NCI-H345 treated with DMSO at 0.1 percent for 48 hours (cell line): ENCODE measurements around the gene IFITM1.
"Not testable (repeated sequence)": the region's sequence is repeated elsewhere in the genome, so short reads cannot be mapped to it uniquely, and the experiment has no call there.

Source experiments
- DNase-seq: peaks from one replicate; lab custom pipeline; 2025; ENCODE audit not compliant: unreplicated experiment; lab: John Stamatoyannopoulos, UW

The IFITM1 gene

DNA sequence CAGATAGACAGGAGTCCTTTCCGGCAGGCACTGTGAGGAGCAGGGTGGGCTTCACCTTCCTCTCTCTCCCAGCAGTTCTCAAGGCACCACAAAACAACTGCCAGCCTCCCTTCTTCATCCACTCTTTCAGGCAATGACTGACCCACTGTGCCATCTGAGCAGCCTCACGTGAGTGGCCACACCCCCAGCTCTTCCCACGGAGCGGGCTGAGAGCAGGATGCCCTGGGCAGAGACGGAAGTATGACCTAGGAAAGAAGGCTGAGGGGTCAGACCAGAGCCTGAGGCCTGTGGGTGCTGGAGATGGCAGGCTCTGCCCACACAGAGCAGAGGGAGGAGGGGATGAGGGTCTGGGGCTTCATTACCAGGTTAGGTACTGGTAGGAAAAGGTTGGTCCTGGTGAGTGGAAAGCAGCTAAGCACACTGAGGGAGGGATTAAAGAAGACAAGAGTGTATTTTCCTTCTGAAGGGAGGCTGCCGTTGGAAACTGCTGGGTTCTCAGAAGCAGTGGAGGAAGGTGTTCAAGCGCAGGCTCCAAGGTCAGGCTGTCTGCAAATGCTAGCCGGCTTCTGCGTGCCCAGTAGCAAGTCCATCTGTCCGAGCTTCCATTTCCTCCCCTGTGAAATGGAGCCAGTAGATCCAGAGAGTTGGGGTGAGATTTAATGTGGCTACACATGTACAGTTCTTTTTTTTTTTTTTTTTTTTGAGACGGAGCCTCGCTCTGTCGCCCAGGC, 31.0 kb upstream of the IFITM1 start:
- DNase-seq, result no peak

DNA sequence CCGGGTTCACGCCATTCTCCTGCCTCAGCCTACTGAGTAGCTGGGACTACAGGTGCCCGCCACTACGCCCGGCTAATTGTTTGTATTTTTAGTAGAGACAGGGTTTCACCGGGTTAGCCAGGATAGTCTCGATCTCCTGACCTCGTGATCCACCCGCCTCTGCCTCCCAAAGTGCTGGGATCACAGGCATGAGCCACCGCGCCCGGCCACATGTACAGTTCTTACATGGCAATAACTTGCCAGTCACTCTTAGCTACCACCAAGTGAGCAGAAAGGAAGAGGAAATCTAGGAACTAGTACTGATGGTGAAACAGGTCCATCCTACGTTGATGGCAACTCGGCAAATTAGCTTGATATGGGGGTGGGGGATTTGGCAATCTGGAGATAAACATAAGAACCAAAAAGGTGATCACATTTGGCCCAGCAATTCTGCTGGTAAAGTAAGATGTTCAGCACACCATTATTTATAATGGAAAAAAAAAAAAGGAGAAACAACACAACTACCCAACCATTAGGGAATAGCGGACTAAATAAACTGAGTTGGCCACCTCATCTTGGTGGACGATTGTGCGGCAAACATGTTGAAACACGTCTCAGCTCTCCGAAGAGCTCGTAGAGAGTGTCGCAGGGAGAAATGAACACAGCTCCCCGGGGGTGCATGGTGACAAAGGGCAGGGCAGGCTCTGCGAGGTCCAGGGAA, 30.3 kb upstream of the IFITM1 start:
- DNase-seq, result no peak

DNA sequence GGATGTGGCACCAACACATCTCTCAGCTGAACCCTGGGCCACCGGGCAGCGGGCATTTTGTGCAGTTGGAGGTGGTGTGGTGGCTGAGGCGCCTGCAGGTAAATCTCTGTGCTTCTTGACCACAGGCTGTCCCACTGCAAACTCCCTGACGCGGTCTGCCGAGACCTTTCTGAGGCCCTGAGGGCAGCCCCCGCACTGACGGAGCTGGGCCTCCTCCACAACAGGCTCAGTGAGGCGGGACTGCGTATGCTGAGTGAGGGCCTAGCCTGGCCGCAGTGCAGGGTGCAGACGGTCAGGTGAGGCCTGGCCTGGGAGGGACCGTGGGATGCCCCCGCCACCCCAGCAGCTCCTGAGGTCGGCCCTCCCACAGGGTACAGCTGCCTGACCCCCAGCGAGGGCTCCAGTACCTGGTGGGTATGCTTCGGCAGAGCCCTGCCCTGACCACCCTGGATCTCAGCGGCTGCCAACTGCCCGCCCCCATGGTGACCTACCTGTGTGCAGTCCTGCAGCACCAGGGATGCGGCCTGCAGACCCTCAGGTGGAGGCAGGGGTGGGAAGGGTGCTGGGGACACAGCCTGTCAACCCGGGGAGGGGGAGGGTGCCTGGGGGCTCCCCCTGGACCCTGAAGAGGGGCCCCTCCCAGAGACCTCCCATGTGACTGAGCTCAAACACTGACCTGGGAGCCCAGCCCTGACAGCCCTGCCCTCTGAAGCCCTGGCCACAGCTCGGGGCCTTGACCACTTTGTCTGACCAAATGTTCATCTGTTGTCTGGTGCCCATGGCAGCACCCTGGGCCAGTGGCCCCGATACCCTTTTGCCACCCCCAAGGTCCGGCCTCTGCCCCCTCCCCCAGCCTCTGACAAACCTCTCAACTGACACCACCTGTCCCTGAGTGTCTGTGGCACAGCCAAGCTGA, 29.5 kb upstream of the IFITM1 start:
- DNase-seq, result no peak

DNA sequence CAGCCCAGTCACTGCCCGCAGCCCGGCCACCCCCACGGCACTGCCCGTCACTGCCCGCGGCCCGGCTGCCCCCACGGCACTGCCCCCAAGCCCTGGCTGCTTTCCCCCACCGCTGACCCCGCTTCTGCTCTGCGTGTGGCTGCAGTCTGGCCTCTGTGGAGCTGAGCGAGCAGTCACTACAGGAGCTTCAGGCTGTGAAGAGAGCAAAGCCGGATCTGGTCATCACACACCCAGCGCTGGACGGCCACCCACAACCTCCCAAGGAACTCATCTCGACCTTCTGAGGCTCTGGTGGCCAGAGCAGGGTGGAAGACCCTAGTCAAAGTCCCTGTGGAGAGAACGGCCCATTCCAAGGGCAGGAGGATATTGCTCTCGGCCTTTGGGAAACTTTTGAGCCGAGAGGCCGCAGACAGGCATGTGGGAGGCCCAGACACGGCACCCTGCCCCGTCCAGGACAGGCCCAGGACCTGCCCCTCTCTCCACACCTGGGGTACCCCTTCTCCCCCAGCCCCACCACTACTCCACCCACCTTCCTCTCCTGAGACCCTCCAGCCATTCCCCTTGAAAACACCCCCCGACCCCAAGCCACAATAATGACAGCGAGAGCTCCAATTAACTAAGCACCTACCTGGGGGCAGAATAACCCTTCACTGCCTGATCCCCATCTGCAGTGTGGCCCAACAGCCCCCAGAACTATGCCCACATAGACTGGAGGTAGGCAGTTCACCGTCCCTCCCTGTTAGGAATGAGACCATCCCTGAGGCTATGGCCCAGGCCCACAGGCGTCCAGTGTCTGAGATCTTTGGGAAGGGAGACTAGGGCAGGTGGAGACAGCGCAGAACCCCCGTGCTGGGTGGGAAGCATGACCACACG, 28.6 kb upstream of the IFITM1 start:
- DNase-seq, result no peak

DNA sequence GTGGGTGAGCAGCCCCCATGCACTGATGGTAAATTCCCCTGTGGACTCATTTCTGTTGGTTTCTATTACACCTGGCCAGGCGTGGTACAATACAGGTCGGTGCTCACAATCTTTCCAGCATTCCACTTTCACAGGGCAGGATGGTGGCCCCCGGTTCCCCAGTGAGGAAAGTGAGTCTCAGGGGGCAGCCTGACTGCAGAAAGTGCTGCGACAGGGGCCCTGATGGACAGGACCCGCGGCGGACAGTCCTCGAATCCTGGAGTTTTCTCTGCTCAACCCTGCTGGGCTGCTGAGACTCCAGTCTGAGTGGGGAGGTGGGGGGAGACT, 28.0 kb upstream of the IFITM1 start:
- no peak for DNase-seq

DNA sequence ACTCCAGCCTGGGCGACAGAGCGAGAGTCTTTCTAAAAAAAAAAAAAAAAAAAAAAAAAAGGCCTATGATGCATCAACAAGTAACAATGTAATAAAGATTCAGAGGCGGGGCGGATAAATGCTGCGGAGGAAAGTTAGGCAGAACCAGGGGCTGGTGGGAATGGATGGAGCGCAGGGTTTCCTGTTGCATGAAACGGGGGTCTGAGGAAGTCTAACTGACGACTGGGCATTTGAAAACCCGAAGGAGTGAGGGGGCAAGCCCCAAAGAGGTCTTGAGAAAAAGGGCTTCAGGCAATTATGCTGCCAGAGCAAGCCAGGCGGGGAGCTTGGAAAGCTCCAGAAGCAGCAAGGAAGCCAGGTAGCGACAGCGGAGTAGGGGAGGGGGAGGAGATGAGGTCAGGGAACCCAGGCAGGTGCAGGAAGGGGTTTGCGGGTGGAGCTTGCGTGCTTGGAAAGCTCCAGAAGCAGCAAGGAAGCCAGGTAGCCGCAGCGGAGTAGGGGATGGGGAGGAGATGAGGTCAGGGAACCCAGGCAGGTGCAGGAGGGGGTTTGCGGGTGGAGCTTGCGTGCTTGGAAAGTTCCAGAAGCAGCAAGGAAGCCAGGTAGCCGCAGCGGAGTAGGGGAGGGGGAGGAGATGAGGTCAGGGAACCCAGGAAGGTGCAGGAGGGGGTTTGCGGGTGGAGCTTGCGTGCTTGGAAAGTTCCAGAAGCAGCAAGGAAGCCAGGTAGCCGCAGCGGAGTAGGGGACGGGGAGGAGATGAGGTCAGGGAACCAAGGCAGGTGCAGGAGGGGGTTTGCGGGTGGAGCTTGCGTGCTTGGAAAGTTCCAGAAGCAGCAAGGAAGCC, 26.6 kb upstream of the IFITM1 start:
- DNase-seq, result not testable (repeated sequence)

DNA sequence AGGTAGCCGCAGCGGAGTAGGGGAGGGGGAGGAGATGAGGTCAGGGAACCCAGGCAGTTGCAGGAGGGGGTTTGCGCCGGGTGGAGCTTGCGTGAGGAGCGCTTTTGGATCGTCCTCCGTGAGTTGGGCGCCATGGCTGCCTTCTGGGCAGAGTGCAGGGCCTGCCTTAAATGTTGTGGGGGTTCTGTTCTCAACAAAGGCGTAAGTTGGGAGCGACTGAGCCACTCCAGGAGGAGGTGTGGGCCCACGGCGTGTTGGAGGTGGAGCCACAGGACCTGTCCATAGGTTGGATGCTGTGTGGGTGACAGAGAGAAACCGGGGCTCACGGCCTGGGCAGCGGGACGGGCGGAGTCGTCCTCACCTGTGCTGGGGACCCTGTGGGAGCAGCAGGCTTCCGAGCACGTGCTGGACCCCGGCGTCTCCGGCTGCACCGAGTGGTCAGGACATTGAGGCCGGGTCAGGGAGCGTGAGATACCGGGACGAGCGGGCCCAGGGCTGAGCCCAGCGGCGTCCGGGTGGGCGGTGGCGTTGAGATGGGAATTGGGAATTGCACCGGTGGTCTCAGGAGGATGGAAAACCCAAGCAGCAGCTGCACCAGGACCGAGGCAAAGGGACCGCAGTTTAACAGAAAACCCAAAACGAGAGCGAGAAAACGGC, 25.9 kb upstream of the IFITM1 start:
- DNase-seq, result no peak

DNA sequence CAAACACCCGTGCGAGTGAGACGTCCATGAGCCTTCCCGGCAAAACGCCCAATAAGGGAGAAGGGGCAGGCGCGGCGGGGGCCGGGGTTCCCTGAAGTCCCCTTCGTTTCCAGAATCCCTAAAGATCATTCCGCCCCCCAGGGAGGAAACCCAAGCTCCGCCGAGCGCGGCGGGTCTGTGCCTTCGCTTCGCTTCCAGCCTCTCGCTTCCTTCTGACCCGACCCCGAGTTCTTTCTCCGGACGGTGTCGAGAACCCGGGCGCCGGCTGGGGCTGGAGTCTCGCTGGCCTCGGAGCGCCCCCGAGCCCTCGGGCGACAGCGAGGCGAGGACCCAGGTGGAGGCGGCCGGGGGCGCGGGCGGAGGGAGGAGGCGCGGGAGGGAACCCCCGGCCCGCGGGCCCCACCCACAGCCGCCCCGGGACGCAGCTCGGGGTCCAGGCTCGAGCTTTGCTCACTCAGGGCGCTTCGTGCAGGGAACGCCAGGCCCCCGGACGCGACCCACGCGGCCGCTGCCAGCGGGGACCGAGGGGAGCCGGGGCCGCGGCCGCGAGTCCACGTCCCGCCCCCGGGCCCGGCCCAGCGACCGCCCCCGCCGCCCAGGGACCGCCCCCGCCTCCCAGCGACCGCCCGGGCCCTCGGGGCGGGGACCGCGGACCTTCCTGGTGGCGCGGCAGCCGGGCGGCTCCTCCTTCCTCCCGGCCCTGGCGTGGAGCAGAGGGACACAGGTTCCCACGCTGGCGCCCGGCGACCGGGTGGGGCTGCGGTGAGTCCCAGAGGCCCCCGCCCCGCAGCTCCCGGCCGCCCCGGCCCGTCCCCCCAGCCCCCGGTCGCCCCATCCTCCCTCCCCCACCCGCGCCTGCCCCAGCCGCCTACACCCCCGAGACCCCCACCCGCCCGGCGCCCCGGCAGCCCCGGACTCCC, 25.1 kb upstream of the IFITM1 start, which contains the start of gene PGGHG:
Gene PGGHG (plus strand): TSS at position 649 of the 920 bp plus-strand sequence. CDS start 691 bp downstream, outside the sequence.
- DNase-seq, result no peak

DNA sequence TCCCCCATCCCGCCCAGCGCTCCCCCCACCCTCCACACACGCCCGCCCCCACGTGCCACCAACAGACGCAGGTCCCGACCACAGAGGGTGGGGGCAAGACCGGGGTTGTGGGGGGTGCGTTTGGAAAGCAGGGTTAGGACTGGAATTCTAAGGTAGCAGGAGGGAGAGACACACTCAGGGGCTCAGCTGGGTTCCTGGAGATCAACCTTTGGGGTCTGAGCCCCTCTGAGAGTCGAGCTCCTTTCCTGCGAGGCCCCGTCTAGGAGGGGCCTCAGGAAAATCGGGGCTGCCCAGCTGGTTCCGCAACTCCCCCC, 24.5 kb upstream of the IFITM1 start:
- no peak for DNase-seq

DNA sequence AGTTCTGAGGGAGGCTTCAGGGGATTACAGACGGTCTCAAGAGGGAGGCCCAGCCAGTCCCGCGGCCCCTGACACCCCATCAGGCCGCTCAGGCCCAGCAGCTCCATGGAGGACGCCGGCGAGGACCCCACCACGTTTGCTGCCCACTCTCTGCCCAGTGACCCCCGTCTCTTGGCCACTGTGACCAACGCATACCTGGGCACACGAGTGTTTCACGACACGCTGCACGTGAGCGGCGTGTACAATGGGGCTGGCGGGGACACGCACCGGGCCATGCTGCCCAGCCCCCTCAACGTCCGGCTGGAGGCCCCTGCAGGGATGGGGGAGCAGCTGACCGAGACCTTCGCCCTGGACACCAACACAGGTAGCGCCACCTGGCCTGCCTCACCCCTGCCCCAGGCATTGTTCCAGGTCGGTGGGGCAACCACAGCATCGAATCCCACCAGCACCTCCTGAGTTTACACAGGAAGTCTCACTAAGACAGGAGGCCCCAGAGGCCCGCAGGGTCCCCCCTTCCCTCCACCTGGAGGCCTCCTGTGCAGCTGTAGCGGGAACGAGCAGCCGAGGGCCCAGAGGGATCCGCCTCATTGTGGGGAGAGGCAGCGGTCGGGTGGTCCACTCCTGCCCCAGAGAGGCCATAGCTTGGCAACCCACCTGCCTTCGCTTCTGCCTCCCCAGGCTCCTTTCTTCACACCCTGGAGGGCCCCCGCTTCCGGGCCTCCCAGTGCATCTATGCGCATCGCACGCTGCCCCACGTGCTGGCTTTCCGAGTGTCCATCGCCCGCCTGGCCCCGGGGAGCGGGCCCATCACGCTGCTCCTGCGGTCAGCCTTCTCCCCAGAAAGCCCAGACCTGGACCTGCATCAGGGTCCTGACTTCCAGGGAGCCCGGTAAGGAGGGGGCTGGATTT, 23.9 kb upstream of the IFITM1 start:
- no peak for DNase-seq

DNA sequence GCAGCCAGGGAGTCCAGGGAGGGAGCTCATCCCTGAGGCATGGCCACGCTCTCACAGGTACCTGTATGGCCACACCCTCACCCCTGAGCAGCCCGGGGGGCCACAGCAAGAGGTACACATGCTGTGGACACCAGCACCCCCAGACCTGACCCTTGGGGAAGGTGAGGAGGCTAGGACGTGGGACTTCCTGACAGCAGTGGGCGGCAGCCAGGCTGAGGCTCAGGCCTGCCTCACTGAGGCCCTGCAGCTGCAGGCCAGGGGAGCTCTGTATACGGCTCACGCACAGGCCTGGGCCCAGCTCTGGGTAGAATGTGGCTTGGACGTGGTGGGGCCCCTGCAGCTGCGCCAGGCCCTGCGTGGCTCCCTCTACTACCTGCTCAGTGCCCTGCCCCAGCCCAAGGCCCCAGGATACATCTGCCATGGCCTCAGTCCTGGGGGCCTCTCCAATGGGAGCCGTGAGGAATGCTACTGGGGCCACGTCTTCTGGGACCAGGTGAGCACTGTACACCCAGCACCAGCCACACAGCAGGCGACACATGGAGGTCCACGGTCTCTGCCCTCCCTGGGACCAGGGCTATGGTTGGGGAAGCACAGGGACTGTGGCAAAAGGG, 23.1 kb upstream of the IFITM1 start:
- DNase-seq, result no peak

DNA sequence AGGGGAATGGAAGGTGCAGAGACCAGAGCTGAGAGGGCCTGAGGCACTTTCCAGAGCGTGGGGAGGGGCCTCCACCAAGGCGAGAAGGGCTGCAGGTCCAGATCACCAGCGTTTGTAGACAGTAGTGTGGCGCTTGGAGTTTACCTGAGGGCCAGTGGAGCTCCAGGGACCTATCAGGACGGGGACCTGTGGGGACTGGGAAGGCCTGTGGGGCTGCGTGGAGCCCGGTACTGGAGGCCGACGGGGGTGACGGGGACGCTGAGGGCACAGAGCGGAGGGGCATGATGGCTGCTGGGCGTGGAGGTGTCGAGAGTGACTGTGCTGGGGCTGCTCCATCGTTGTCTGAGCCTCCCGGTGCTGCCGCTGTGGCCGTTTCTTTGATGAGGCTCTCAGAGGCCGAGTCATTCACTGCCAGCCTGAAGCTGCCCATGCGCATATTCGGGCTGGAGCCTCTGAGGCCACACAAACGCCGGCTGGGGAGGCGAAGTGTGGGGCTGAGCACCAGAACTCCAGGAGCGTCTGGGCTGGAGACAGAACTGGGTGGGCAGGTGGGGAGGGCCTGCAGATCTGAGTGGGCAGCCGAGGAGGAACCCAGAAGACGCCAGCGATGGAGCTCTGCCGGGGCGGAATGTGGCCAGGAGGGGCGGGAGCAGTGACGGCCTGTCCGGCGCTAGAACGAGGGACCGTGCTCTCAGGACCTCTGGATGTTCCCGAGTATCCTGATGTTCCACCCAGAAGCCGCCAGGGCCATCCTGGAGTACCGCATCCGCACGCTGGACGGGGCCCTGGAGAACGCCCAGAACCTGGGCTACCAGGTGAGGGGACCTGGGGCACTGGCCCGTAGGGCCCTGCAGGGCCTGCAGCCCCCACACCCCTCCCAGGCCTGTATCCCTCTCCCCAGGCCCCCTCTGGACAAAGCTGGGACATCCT, 22.3 kb upstream of the IFITM1 start:
- DNase-seq, result no peak

DNA sequence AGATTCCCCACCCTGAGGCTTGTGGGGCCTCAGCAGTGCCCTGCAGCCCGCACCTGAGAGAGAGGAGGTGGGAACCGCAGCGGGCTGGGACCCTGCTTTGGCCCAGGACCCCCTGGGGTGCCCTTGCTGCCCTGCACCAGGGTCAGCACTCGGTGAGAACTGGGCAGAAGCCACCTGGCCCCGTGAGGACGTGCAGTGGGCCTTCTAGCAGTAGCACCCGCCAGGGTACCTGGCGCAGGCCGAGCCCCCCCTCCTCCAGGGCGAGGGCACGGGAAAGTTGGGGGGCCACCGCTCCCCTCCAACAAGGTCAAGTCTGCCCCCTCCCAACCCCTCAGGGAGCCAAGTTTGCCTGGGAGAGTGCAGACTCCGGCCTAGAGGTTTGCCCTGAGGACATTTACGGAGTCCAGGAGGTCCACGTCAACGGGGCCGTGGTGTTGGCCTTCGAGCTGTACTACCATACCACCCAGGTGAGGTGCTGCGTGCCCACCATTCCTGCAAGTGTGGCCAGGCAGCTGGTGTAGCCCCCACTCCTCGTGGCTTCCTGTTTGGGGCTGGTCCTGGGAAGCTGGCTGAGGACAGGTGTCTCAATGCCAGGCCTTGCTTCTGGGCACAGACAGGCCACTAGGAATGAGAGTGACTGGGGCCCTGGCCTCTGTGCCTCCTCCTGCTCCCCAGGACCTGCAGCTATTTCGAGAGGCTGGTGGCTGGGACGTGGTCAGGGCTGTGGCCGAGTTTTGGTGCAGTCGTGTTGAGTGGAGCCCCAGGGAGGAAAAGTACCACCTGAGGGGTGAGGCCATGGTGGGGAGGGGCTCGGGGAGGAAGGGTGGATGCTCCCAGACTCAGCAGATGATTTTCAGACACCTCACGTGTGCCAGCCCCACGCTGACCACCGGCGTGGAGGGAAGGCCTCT, 21.4 kb upstream of the IFITM1 start:
- no peak for DNase-seq

DNA sequence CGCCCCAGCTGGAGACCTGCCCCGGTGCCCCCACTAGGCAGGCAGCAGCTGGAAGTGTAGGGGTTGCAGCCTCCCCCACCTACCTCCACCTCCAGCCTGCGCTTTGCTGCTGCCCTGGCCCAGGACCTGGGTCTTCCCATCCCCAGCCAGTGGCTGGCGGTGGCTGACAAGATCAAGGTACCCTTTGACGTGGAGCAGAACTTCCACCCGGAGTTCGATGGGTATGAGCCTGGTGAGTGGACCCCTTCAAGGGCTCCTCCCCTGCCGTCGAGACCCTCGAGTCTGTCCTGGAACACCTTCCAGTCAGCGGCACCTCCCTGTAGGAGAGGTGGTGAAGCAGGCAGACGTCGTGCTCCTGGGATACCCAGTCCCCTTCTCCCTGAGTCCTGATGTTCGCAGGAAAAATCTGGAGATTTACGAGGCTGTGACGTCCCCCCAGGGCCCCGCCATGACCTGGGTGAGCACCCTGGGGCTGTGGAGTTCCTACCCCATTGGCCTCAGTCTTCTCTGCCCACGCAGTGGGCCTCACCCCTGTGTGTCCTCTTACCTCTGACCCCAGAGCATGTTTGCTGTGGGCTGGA, 20.5 kb upstream of the IFITM1 start:
- no peak for DNase-seq
